Skeletal muscle tissue (tissue), 4 donors: ENCODE results near the gene MRPS10. TPM values are rescaled to one million over a fixed set of nuclear protein-coding genes. Genes with fewer than 3 reads are reported as not detected.
A peak's percentile ranks its signal among the peaks of the same experiment; 100 is the strongest.

Source experiments
- H3K27ac ChIP-seq: one replicate; pipeline ENCODE4 v1.7.0; 2013; ENCODE audit warnings: mild to moderate bottlenecking, low read depth, low read length, inconsistent platforms
- H3K27me3 ChIP-seq, 3 donors: one replicate each; pipeline ENCODE4 v1.7.0; 2013; ENCODE audit warnings: low read length in 3 of 3; ENCODE audit not compliant: control insufficient read depth in 3 of 3, insufficient read depth in 3 of 3
- H3K36me3 ChIP-seq, 3 donors: one replicate each; pipeline ENCODE4 v1.7.0; 2013; ENCODE audit warnings: low read length in 3 of 3; ENCODE audit not compliant: control insufficient read depth in 3 of 3, insufficient read depth in 3 of 3
- H3K4me1 ChIP-seq, 3 donors: one replicate each; pipeline ENCODE4 v1.7.0; 2013; ENCODE audit warnings: low read length in 3 of 3, mild to moderate bottlenecking in 3 of 3; ENCODE audit not compliant: control insufficient read depth in 3 of 3, insufficient read depth in 3 of 3
- H3K4me3 ChIP-seq, 3 donors: one replicate each; pipeline ENCODE4 v1.7.0; 2013; ENCODE audit warnings: low read length in 3 of 3
- H3K9ac ChIP-seq, 3 donors: one replicate each; pipeline ENCODE4 v1.7.0; 2013; ENCODE audit warnings: low read length in 3 of 3, mild to moderate bottlenecking in 3 of 3, moderate library complexity in 2 of 3, low read depth in 1 of 3
- H3K9me3 ChIP-seq, 3 donors: one replicate each; pipeline ENCODE4 v1.7.0; 2013; ENCODE audit warnings: low read length in 3 of 3; ENCODE audit not compliant: control insufficient read depth in 3 of 3
- total RNA-seq: library from RNA; depleted of rRNA; stranded (reverse); fragments of >200 nt; gene quantifications from one replicate; pipeline ENCODE4 v1.2.3, GENCODE V29; 2014
- donor health status: Osteomylitis.

MRPS10 gene
- 45.9 TPM for total RNA-seq

DNA sequence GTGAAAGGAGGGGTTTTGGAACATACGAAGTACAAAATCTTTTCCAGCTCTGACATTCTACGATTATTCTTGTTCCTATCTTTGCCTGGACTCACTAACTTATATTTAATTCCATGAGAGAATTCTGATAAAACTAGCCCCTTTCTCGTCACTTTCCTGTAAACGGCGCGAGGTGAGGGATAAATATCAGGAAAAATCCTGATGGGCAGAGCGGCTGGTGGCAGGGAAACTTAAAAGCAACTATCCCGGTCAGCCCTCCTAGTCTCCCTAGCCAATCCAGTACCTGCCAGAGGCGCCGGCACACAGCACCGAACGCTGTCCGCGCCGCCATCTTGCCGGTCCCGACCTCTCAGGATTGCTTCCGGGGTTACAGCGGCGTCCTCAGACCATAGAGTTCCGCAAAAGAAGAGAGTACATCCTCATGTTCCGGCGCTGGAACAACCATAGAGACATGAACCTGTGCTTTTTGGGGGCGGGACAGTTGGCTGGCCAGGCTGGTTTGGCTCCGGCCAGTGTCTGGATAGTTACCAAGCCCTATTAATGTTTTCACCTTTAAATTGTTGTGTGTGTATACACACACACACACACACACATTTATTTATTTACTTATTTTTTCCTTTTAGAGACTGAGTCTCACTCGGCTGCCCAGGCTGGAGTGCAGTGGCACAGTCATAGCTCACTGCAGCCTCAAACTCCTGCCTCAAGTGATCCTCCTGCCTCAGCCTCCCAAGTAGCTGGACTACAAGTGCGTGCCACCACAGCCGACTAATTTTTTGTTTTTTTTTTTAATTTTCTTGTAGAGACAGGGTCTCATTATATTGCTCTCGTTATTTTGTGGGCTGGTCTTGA is at the start of gene MRPS10:
TSS of gene MRPS10 (minus strand) at position 343 of the 849 bp plus-strand sequence. CDS start at position 331, 12 bp downstream.
- Histone ChIP-seq H3K4me3 (peak within 1 kb of the TSS; percentile 73 to 99 (median 75)), H3K4me1 (peaks cover 5 to 13% (median 11%) of the 10 kb centered on the region in 3 donors), H3K9me3 (no peaks in the 10 kb centered on the region), H3K27ac (peak within 1 kb of the TSS; percentile 76), H3K27me3 (no peaks in the 10 kb centered on the region), H3K36me3 (peaks cover 6 to 12% (median 8%) of the 10 kb centered on the region in 3 donors), H3K9ac (peak within 1 kb of the TSS; percentile 83 to 96 (median 87))

DNA sequence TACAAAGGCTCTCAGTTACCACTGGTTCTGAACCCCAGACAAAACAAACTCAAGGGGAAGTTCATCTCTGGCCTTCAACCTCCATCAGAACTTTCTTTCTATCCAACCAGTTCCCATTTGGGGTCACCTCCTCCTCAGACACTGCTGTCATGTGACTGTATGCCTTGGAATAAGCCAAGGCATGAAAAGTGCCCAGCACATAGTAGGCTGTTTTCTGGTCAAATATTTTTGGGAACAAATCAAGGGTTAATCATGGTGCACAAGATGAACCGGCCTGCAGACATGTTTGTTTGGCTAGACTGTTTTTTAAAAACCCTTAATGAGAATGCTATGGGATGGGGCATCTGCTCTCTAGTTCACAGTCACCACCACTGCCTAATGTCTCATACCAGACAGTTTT is 48.9 kb upstream of the MRPS10 start:
- no peaks in the 10 kb centered on the region for H3K36me3 ChIP-seq
- no peak overlapping the region for H3K9ac ChIP-seq
- peaks cover 0 to 9% (median 7%) of the 10 kb centered on the region in 3 donors for H3K4me1 ChIP-seq
- H3K4me3 ChIP-seq, result no peak overlapping the region
- no peaks in the 10 kb centered on the region for H3K27me3 ChIP-seq
- no peaks in the 10 kb centered on the region for H3K9me3 ChIP-seq
- no peak overlapping the region for H3K27ac ChIP-seq

DNA sequence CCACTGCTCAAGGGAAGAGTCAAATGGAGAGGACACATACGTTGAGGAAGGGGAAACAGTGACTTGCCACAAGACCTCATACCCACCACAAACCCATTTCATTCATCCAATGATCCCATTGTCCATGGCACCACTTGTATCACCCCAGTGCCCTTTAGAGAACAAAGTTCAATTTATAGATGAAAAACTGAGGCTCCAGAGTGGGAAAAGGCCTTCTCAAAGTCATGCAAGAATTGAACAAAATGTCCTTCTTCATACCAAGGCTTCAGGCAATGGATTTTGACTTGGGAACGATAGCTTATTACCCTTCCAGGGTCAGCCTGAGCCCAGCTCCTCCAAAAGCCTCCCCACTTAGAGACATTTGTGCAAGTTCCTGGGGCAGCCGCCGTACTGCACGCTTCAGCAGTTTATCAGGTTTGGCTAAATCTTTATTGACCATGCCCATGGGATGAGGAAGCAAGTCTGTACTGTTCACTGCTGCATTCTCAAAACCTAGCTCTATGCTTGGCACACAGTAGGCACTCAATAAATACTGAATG is 47.3 kb upstream of the MRPS10 start:
- Histone ChIP-seq H3K4me3 (no peak overlapping the region), H3K4me1 (peaks cover 4 to 13% (median 7%) of the 10 kb centered on the region in 3 donors), H3K27ac (no peak overlapping the region), H3K36me3 (no peaks in the 10 kb centered on the region), H3K9ac (no peak overlapping the region), H3K9me3 (no peaks in the 10 kb centered on the region), H3K27me3 (no peaks in the 10 kb centered on the region)

DNA sequence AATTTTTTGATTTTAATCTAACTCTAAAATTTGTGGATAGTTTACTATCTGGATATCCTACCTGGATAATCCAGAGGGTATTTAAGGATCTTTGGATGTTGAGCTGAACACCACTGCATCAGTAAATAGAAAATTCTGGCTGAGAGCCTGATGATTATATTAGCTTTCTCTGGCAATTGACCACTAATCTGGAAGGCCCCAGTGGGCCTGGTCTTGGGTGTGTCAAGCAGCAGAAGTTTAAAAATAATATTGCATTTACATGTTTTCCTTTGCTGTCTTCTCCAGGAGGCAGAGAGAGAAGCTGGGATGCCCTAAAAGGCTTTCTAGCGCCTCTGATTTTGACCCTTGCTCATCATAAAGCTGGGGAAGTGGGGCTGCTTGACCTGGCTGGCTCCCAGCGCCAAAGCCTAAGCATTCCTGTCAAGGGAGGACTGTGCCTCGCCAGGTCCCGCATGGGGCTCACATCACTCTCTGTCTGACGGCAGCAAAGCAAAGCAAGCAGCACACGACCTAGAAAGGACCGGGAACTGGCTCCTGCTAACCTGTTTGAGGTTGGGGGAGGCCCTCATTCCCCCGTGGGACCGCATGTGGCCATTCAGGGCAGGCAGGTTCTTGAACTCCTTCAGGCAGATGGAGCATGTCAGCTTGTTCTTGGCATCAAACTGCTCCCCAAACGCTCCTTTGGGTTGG is 46.6 kb upstream of the MRPS10 start:
- Histone ChIP-seq H3K9ac (no peak overlapping the region), H3K4me1 (peaks cover 4 to 13% (median 7%) of the 10 kb centered on the region in 3 donors), H3K27ac (no peak overlapping the region)

DNA sequence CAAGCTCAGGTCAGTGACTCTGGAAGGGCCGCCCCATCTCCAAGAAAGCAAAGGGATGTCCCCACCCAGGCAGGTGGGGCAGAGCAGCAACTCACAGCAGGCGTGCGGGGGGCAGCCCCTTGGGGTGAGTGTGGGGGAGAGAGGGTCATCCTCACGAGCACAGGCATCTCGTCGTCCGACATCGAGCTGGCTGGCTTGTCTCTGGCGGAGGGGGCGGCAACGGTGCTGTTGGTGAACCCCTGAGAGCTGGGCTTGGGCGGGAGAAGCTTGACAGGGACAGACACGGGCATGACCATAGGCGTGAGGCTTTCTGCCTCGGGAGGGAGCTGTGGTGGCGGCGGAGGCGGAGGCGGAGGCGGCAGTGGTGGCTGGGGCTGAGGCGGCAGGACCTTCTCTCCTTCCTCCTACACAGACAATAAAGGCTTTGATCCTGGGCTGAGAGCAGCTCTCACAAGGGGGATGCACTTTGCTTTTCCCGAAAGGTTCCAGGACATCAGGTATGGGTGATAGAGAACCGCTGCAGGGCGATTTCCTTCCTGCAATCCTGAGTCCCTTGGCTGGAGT is 45.6 kb upstream of the MRPS10 start:
- H3K36me3 ChIP-seq, result no peaks in the 10 kb centered on the region
- no peaks in the 10 kb centered on the region for H3K9me3 ChIP-seq
- no peak overlapping the region for H3K27ac ChIP-seq

More for the DNA sequence above, 46.6 kb upstream of the MRPS10 start:
- Histone ChIP-seq H3K36me3 (no peaks in the 10 kb centered on the region), H3K4me3 (no peak overlapping the region), H3K27me3 (no peaks in the 10 kb centered on the region), H3K9me3 (no peaks in the 10 kb centered on the region)

DNA sequence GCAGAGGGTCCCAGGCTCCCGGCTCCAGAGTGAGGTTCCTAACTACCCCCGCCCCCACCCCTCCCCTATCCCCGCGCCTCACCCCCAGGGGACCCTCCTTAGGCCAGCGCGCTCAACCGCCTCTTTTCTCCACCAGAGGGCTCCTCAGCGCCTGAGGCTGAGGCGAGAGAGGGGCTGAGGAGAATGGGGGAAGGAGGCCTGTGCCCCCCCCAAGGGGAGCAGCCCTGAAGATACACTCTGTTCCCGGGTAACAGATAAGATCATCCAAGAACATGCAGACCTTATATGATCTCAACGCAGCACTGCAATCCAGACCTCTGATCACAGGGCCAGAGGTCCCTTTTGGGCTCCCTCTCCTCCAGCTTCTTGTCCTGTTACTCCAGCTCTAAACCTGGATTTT is 43.3 kb upstream of the MRPS10 start:
- Histone ChIP-seq H3K36me3 (no peaks in the 10 kb centered on the region), H3K4me3 (no peak overlapping the region), H3K27ac (no peak overlapping the region), H3K9ac (no peak overlapping the region), H3K27me3 (no peaks in the 10 kb centered on the region), H3K4me1 (peaks cover 4 to 13% (median 7%) of the 10 kb centered on the region in 3 donors), H3K9me3 (no peaks in the 10 kb centered on the region)

More for the DNA sequence above, 45.6 kb upstream of the MRPS10 start:
- no peak overlapping the region for H3K9ac ChIP-seq
- H3K27me3 ChIP-seq, result no peaks in the 10 kb centered on the region
- H3K4me3 ChIP-seq, result no peak overlapping the region
- peaks cover 4 to 13% (median 7%) of the 10 kb centered on the region in 3 donors for H3K4me1 ChIP-seq

DNA sequence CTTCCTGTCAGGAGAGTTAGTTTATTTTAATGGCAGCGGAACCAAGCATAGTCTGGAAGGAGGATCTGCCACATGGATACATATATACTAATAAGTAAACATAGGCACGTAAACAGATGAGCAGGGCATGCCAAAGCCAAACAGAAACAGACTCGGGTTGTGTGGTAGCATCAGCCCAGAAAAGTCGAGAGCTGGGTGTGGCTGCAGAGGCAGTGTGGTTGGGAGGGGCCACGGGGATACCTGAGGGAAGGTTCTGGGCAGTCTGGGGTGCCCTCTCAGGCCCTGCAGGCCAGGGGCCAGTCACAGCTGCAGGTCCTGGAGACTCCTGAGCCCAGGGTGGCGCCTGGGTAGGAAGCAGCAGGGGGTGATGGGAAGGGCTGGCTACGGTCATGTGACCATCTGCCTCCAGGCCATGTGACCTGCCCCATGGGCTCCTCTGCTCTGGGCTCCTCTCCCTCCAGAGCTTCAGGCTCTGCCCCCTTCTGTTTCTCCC is 42.8 kb upstream of the MRPS10 start:
- peak overlapping the region in 2 of 3 donors; percentile 7 to 32 for H3K4me3 ChIP-seq
- H3K27ac ChIP-seq, result no peak overlapping the region
- no peaks in the 10 kb centered on the region for H3K9me3 ChIP-seq
- peaks cover 4 to 13% (median 7%) of the 10 kb centered on the region in 3 donors for H3K4me1 ChIP-seq
- H3K36me3 ChIP-seq, result no peaks in the 10 kb centered on the region
- H3K27me3 ChIP-seq, result no peaks in the 10 kb centered on the region
- H3K9ac ChIP-seq, result no peak overlapping the region

DNA sequence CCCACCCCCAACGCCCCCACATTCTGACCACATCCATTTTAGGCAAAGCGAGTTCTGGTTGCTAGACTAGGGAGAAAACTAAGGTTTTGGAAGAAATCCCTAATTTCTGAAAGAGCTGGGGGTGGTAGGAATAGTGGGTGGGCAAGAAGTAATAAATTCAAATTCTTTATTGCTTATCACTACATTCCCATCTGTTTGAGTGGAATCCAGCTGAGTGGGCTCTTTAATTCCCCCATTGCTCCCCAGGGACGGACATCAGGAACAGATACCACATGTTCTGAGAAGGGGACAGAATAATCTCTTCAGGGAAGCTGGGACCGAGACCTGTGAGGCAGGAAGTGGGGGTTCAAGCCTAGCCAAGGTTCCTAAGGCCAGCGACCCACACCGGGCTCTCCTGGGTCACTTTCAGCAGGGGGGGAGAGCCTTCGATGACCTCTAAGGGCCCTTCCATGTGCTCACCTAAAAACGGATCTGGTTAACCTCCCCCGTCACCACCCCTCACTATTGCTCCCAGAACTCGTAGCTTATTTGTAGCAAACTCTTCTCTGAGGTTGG is 42.3 kb upstream of the MRPS10 start:
- Histone ChIP-seq H3K9me3 (no peaks in the 10 kb centered on the region), H3K36me3 (no peaks in the 10 kb centered on the region), H3K4me1 (peaks cover 4 to 13% (median 7%) of the 10 kb centered on the region in 3 donors), H3K4me3 (no peak overlapping the region), H3K9ac (no peak overlapping the region), H3K27ac (no peak overlapping the region), H3K27me3 (no peaks in the 10 kb centered on the region)

DNA sequence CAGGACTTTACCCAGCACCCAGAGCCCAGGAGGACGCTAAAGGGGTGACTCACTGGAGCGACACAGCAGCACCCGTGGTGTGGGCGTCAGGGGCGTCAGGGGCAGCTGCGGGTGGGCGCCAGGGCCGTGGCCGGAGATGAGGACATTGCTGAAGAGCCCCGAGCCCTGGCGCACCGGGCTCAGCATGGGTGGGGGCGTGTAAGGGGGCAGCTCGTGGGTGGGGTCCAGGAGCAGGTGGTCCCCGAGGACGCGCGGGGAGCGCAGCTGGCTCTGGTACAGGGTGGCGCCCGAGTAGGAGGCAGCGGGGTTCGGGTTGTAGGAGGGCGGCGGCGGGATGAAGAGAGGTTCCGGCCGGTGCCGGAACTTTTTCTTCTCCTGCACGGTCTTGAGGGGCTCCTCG is 41.6 kb upstream of the MRPS10 start:
- H3K4me3 ChIP-seq, result no peak overlapping the region
- no peak overlapping the region for H3K9ac ChIP-seq
- peaks cover under 1 to 8% (median 4%) of the 10 kb centered on the region in 3 donors for H3K4me1 ChIP-seq
- no peaks in the 10 kb centered on the region for H3K9me3 ChIP-seq
- H3K27ac ChIP-seq, result no peak overlapping the region
- peaks cover 0 to 6% (median 5%) of the 10 kb centered on the region in 3 donors for H3K36me3 ChIP-seq
- no peaks in the 10 kb centered on the region for H3K27me3 ChIP-seq
